Astrocyte (in vitro differentiated cells and primary cell): ENCODE measurements around the gene CARS1. TPM values are rescaled to one million over a fixed set of nuclear protein-coding genes. Genes with fewer than 3 reads are reported as not detected.

ENCODE experiments used
- DNase-seq: peaks from one replicate; pipeline ENCODE4 v3.0.0-alpha.2; 2010; ENCODE audit warnings: low read depth
- FAIRE-seq: peaks from 2 replicates; lab custom pipeline; 2011; peaks lifted over from hg19 to GRCh38; lab: Jason Lieb, UNC
- H2AFZ ChIP-seq: 2 replicates; pipeline ENCODE4 v1.6.0; 2012; ENCODE audit warnings: low read depth, low read length, inconsistent platforms
- H3K27ac ChIP-seq: 2 replicates; pipeline ENCODE4 v1.5.1; 2011; ENCODE audit warnings: low read depth, low read length, inconsistent platforms
- H3K27me3 ChIP-seq: 2 replicates; pipeline ENCODE4 v1.6.0; 2011; ENCODE audit warnings: low read length, inconsistent platforms; ENCODE audit not compliant: insufficient read depth
- H3K36me3 ChIP-seq: 2 replicates; pipeline ENCODE4 v1.5.1; 2011; ENCODE audit warnings: low read length, inconsistent platforms; ENCODE audit not compliant: insufficient read depth
- H3K4me1 ChIP-seq: 2 replicates; pipeline ENCODE4 v1.5.1; 2011; ENCODE audit warnings: low read length, inconsistent platforms; ENCODE audit not compliant: insufficient read depth
- H3K4me2 ChIP-seq: 2 replicates; pipeline ENCODE4 v1.6.0; 2012; ENCODE audit warnings: low read length, inconsistent platforms
- H3K4me3 ChIP-seq: 2 replicates; pipeline ENCODE4 v1.5.1; 2011; ENCODE audit warnings: low read depth, mild to moderate bottlenecking, low read length, inconsistent platforms; ENCODE audit not compliant: insufficient read depth
- H3K79me2 ChIP-seq: 2 replicates; pipeline ENCODE4 v1.6.0; 2012; ENCODE audit warnings: mild to moderate bottlenecking, low read length, inconsistent platforms; ENCODE audit not compliant: insufficient read depth
- H3K9ac ChIP-seq: 2 replicates; pipeline ENCODE4 v1.6.0; 2012; ENCODE audit warnings: mild to moderate bottlenecking, low read length, inconsistent platforms
- H3K9me3 ChIP-seq: 2 replicates; pipeline ENCODE4 v1.5.1; 2012; ENCODE audit warnings: low read depth, mild to moderate bottlenecking, low read length, inconsistent platforms; ENCODE audit not compliant: insufficient read depth
- H4K20me1 ChIP-seq: 2 replicates; pipeline ENCODE4 v1.6.0; 2012; ENCODE audit warnings: low read length, inconsistent platforms; ENCODE audit not compliant: insufficient read depth
- H3K27ac Mint-ChIP-seq: one replicate; pipeline ENCODE4 v1.8.0; 2021; ENCODE audit warnings: mild to moderate bottlenecking, mixed read lengths; ENCODE audit not compliant: unreplicated experiment
- H3K27me3 Mint-ChIP-seq: one replicate; pipeline ENCODE4 v1.8.0; 2021; ENCODE audit warnings: low read depth, mixed read lengths; ENCODE audit not compliant: unreplicated experiment
- H3K36me3 Mint-ChIP-seq: one replicate; pipeline ENCODE4 v1.8.0; 2021; ENCODE audit warnings: low read depth, mixed read lengths; ENCODE audit not compliant: unreplicated experiment
- H3K4me1 Mint-ChIP-seq: one replicate; pipeline ENCODE4 v1.8.0; 2021; ENCODE audit warnings: low read depth, mixed read lengths; ENCODE audit not compliant: unreplicated experiment
- H3K4me3 Mint-ChIP-seq: one replicate; pipeline ENCODE4 v1.8.0; 2021; ENCODE audit warnings: mild to moderate bottlenecking, moderate library complexity, mixed read lengths; ENCODE audit not compliant: unreplicated experiment
- H3K9me3 Mint-ChIP-seq: one replicate; pipeline ENCODE4 v1.8.0; 2021; ENCODE audit warnings: mild to moderate bottlenecking, mixed read lengths; ENCODE audit not compliant: unreplicated experiment
- CTCF ChIP-seq: IDR thresholded peaks from 2 replicates; pipeline ENCODE4 v1.5.1; 2011; ENCODE audit warnings: low read depth, mild to moderate bottlenecking, inconsistent platforms, low read length, moderate library complexity; ENCODE audit not compliant: insufficient read depth
- EZH2 ChIP-seq: IDR thresholded peaks from 2 replicates; pipeline ENCODE4 v1.6.1; 2012; ENCODE audit warnings: mild to moderate bottlenecking, low read length, inconsistent platforms; ENCODE audit not compliant: insufficient read depth
- total RNA-seq: library from RNA; stranded (reverse); gene quantifications from 2 replicates; pipeline ENCODE4 v1.2.1, GENCODE V29; 2021

The CARS1 gene
- total RNA-seq, 1 donor from 2014 or later, result 123 TPM

GRCh38 chr11:3103076-3103475 lies 45.9 kb upstream of the CARS1 start:
- DNase-seq, result no peak
- H3K9me3 ChIP-seq, result no peaks in the 10 kb centered on the region
- no peaks in the 10 kb centered on the region for H3K9me3 Mint-ChIP-seq
- H3K4me3 Mint-ChIP-seq, result no peak overlapping the region
- H2AFZ ChIP-seq, result no peak overlapping the region
- no peak overlapping the region for H3K27ac Mint-ChIP-seq
- H4K20me1 ChIP-seq, result no peaks in the 10 kb centered on the region
- no peaks in the 10 kb centered on the region for H3K27me3 ChIP-seq
- H3K36me3 Mint-ChIP-seq, result peaks cover 17% of the 10 kb centered on the region
- no peaks in the 10 kb centered on the region for H3K79me2 ChIP-seq
- no peak for TF ChIP-seq EZH2
- TF ChIP-seq CTCF, result no peak
- no peaks in the 10 kb centered on the region for H3K4me1 ChIP-seq
- H3K27me3 Mint-ChIP-seq, result peaks cover 3% of the 10 kb centered on the region
- no peak for FAIRE-seq
- H3K27ac ChIP-seq, result no peak overlapping the region
- no peaks in the 10 kb centered on the region for H3K4me1 Mint-ChIP-seq
- H3K36me3 ChIP-seq, result peaks cover 6% of the 10 kb centered on the region
- no peak overlapping the region for H3K4me2 ChIP-seq
- H3K4me3 ChIP-seq, result no peak overlapping the region
- no peak overlapping the region for H3K9ac ChIP-seq

GRCh38 chr11:3102641-3102921 lies 45.4 kb upstream of the CARS1 start:
- Histone ChIP-seq H4K20me1 (no peaks in the 10 kb centered on the region), H3K36me3 (peaks cover 6% of the 10 kb centered on the region), H3K4me2 (no peak overlapping the region), H3K9ac (no peak overlapping the region), H3K4me1 (no peaks in the 10 kb centered on the region), H3K27me3 (no peaks in the 10 kb centered on the region), H2AFZ (no peak overlapping the region), H3K79me2 (no peaks in the 10 kb centered on the region), H3K9me3 (no peaks in the 10 kb centered on the region), H3K4me3 (no peak overlapping the region), H3K27ac (no peak overlapping the region)
- H3K27ac Mint-ChIP-seq, result no peak overlapping the region
- H3K4me1 Mint-ChIP-seq, result no peaks in the 10 kb centered on the region
- H3K9me3 Mint-ChIP-seq, result peaks cover 2% of the 10 kb centered on the region
- FAIRE-seq, result no peak
- DNase-seq, result no peak
- H3K36me3 Mint-ChIP-seq, result peaks cover 17% of the 10 kb centered on the region
- no peak overlapping the region for H3K4me3 Mint-ChIP-seq
- H3K27me3 Mint-ChIP-seq, result peaks cover 3% of the 10 kb centered on the region
- no peak for TF ChIP-seq EZH2
- TF ChIP-seq CTCF, result no peak

GRCh38 chr11:3101921-3102640 lies 44.9 kb upstream of the CARS1 start:
- peaks cover 6% of the 10 kb centered on the region for H3K36me3 ChIP-seq
- H4K20me1 ChIP-seq, result no peaks in the 10 kb centered on the region
- H3K36me3 Mint-ChIP-seq, result peaks cover 18% of the 10 kb centered on the region
- H3K27ac ChIP-seq, result no peak overlapping the region
- H3K9me3 Mint-ChIP-seq, result peaks cover 2% of the 10 kb centered on the region
- no peak overlapping the region for H3K4me3 Mint-ChIP-seq
- no peak for DNase-seq
- no peaks in the 10 kb centered on the region for H3K27me3 ChIP-seq
- no peaks in the 10 kb centered on the region for H3K9me3 ChIP-seq
- H3K4me1 Mint-ChIP-seq, result no peaks in the 10 kb centered on the region
- H3K4me3 ChIP-seq, result no peak overlapping the region
- no peaks in the 10 kb centered on the region for H3K4me1 ChIP-seq
- H3K27me3 Mint-ChIP-seq, result peaks cover 3% of the 10 kb centered on the region
- H3K4me2 ChIP-seq, result no peak overlapping the region
- no peak overlapping the region for H3K9ac ChIP-seq
- TF ChIP-seq CTCF (no peak), EZH2 (no peak)
- FAIRE-seq, result no peak
- no peaks in the 10 kb centered on the region for H3K79me2 ChIP-seq
- H2AFZ ChIP-seq, result no peak overlapping the region
- H3K27ac Mint-ChIP-seq, result no peak overlapping the region
